ENCODE results near the gene C19orf67.

The C19orf67 gene

GRCh38 chr19:14056069-14056666 is 29.4 kb downstream of the C19orf67 start:
- TF ChIP-seq CTCF (IDR thresholded peaks at IDR 0.05) = no peak

- TF ChIP-seq CTCF (IDR thresholded peaks at IDR 0.05) = no peak
Observed at GRCh38 chr19:14055396-14055795, 30.2 kb downstream of the C19orf67 start.

DNA sequence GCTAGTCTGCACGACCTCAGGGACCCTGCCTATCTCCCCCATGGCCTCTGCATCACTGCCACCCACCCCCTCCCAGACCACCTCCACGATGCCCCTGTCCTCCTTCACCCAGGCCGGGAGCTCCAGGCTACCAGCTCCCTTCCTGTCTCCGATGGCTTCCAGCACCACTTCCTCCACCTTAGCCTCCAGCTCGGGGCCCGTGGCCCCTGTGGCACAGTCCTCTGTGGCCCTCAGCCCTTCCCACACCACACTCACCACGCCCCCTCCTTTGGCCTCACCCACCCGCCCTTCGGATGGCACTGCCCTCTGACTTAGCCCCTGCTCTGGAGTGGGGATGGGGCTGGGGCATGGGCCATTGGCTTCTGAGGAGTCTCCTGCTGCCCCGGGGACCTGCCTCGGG is 30.9 kb downstream of the C19orf67 start:
- TF ChIP-seq CTCF (IDR thresholded peaks at IDR 0.05) = no peak

- no peak for TF ChIP-seq CTCF (IDR thresholded peaks at IDR 0.05)
Observed at GRCh38 chr19:14054099-14054498, 31.5 kb downstream of the C19orf67 start.

DNA sequence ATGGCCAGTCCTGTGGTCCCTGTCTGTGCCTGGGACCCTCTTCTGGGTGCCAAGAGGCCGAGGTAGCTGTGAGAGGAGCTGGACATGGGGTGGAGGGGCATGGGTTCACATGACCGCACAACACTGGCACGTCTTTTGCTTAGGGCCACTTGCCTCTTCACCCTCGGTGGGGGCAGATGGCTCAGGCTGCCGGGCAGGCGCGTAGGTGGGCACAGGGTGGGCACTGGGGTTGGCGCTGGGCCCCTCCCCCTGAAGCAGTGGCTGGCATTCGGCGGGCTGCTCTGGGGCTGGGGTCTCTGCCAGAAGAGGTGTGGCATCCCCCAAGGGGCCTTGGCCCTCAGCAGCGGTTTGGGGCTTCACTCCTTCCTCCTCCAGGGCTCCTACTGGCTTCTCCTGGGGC is 32.1 kb downstream of the C19orf67 start:
- TF ChIP-seq CTCF (IDR thresholded peaks at IDR 0.05) = no peak

- TF ChIP-seq CTCF (IDR thresholded peaks at IDR 0.05) = no peak
Observed at GRCh38 chr19:14053032-14053431, 32.6 kb downstream of the C19orf67 start.

DNA sequence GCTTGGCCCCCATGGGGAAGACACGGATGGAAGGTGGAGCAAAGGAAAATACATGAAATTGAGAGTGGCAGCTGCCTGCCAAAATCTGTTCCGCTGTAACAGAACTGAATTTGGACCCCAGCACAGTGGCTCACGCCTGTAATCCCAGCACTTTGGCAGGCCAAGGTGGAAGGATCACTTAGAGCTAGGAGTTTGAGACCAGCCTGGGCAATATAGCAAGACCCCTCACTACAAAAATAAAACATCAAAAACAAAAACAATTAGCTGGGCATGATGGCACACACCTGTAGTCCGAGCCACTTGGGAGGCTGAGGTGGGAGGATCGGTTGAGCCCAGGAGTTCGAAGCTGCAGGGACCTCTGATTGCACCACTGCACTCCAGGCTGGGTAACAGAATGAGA is 33.1 kb downstream of the C19orf67 start:
- no peak for TF ChIP-seq CTCF (IDR thresholded peaks at IDR 0.05)

DNA sequence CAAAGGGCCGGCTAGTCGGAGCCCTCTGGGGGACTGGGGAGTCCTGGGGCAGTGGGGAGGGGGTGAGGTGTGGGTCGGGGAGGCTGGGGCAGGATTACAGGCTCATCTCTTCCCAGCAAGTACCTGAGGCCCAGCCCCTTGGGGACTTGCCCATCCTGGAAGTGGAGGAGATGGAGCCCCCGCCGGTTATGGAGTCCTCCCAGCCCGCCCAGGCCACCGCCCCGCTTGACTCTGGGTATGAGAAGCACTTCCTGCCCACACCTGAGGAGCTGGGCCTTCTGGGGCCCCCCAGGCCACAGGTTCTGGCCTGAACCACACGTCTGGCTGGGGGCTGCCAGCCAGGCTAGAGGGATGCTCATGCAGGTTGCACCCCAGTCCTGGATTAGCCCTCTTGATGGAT is 33.6 kb downstream of the C19orf67 start:
- TF ChIP-seq CTCF (IDR thresholded peaks at IDR 0.05) = no peak

All from LNCAP (cell line).